ENCODE measurements around the gene HS6ST3. TPM values are rescaled to one million over a fixed set of nuclear protein-coding genes. Genes with fewer than 3 reads are reported as not detected.

The HS6ST3 gene
- total and polyA plus RNA-seq, 2 donors (not counting 3 experiments of a cell fraction or from before 2014, with no cell fraction given): 0.03 to 0.15 TPM

GRCh38 chr13:96481482-96481881 is 391.6 kb downstream of the HS6ST3 start:
- DNase-seq (ENCODE audit: low read depth, low spot score) (no peak), FAIRE-seq (no peak)
- Histone ChIP-seq H3K4me1 (ENCODE audit: control insufficient read depth, extremely low read depth, insufficient read depth, low read length) (no peaks in the 10 kb centered on the region), H3K27ac (ENCODE audit: insufficient read depth, low read depth, low read length) (no peak overlapping the region), H2AFZ (ENCODE audit: low read depth, low read length) (no peak overlapping the region), H3K9me3 (replicated peaks; ENCODE audit: control insufficient read depth, insufficient read depth, low read length) (no peaks in the 10 kb centered on the region), H3K9me1 (replicated peaks; ENCODE audit: control insufficient read depth, extremely low read depth, insufficient read depth, low read length) (no peaks in the 10 kb centered on the region), H3K27me3 (ENCODE audit: control insufficient read depth in 2 of 2, insufficient read depth in 2 of 2, low read length in 2 of 2) (no peaks in the 10 kb centered on the region), H3K4me3 (replicated peaks in 1 of 3; ENCODE audit: insufficient read depth in 1 of 3, low read depth in 1 of 3, low read length in 3 of 3) (no peak overlapping the region), H3K36me3 (ENCODE audit: control insufficient read depth in 2 of 2, extremely low read depth in 1 of 2, insufficient read depth in 2 of 2, low read length in 2 of 2) (no peaks in the 10 kb centered on the region), H3K4me2 (ENCODE audit: insufficient read depth, low read length) (no peak overlapping the region), H3K79me2 (ENCODE audit: control insufficient read depth, insufficient read depth, low read length) (no peaks in the 10 kb centered on the region), H4K20me1 (replicated peaks; ENCODE audit: control insufficient read depth, extremely low read depth, insufficient read depth, low read length) (no peaks in the 10 kb centered on the region), H3K9ac (replicated peaks; ENCODE audit: extremely low read depth, insufficient read depth, low read length) (no peak overlapping the region)
- ChIA-PET POLR2A (no interaction called here), CTCF (no interaction called here)
- dilution Hi-C loops (cut with MboI; ENCODE audit: extremely low pct_ligation_motif_present, low sequenced_read_pairs): no loop called here
- intact Hi-C loops (cut with micrococcal nuclease): no loop called here
- no peak for TF ChIP-seq CTCF (IDR thresholded peaks at IDR 0.05; ENCODE audit: extremely low read depth in 1 of 2, insufficient read depth in 1 of 2, low read depth in 1 of 2, low read length in 2 of 2)
- TF ChIP-seq FOS (IDR thresholded peaks at IDR 0.05; ENCODE audit: borderline replicate concordance, insufficient read depth, low read length): no peak
- TF ChIP-seq MYC (IDR thresholded peaks at IDR 0.05; ENCODE audit: low read depth, low read length): no peak
- no peak for TF ChIP-seq MAX (IDR thresholded peaks at IDR 0.05; ENCODE audit: insufficient read depth, insufficient read length)
- no peak for TF ChIP-seq POLR2A (IDR thresholded peaks at IDR 0.05; ENCODE audit: low read depth, low read length)
- no peak for TF ChIP-seq EZH2 (IDR thresholded peaks at IDR 0.05; ENCODE audit: borderline replicate concordance, low read depth, low read length, severe bottlenecking)
- TF ChIP-seq GATA2 (IDR thresholded peaks at IDR 0.05; ENCODE audit: insufficient read depth, insufficient read length, low read depth, low read length): no peak
- TF ChIP-seq JUN (IDR thresholded peaks at IDR 0.05; ENCODE audit: borderline replicate concordance, insufficient read depth, insufficient read length, low read depth): no peak
- TF ChIP-seq POLR2AphosphoS5 (IDR thresholded peaks at IDR 0.05; ENCODE audit: insufficient read depth, low read depth, low read length): no peak
- no TSS peak for BruUV-seq (replicated peaks)

Data from endothelial cell of umbilical vein (primary cell).